ENCODE results near the gene PODXL. TPM values are rescaled to one million over a fixed set of nuclear protein-coding genes. Genes with fewer than 3 reads are reported as not detected.

The PODXL gene
- total and polyA plus RNA-seq, 10 of the 15 experiments (the other 5 are each of a cell fraction or from before 2014, with no cell fraction given) = 0.04 to 1.8 (median 0.38) TPM

DNA sequence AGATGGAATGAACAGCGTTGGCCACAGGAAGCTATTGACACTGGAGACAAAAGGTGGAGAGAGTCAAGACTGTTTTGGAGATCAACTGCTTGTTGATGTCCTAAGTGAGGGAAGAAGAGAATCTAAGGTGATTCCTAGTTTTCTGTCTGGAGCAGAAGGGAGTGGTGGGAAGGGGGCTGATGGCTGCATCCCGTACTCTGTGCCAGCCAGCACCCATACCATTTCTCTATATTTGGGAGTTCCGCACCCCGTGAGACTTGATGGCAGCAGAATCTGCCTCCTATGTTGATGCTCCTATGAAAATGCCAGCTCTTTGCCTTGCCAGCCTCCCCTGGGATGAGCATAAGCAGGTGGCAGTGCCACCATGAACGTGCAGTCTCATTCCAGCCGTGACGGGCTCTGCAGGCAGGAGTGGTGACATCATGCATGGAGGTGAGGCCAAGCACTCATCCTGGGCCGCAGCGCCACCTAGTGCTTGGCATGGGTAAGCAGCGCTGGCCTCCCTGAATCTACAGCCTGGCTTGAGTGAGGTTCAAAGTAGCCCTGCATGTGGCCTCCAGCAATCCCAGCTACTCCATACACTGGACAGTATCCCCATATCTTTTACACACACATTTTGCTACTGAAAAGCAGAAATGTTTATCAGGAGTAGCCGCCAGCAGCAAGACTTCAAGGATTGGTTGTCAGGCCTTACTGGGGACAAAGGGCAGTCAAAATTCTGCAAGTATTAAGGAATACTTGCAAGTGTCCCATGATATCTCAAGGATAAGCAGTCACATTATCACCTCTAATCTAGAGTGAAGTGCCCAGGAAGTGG is 43.0 kb downstream of the PODXL start:
- Histone ChIP-seq H3K27ac (ENCODE audit: control insufficient read depth, insufficient read depth) (no peak overlapping the region), H3K9ac (ENCODE audit: control insufficient read depth, insufficient read depth, low read length) (no peak overlapping the region), H3K36me3 (ENCODE audit: control insufficient read depth in 2 of 2, insufficient read depth in 2 of 2, low read length in 1 of 2) (no peaks in the 10 kb centered on the region), H3K9me3 (replicated peaks; ENCODE audit: control insufficient read depth, insufficient read depth, low read length) (no peaks in the 10 kb centered on the region), H3K27me3 (replicated peaks in 1 of 2; ENCODE audit: control insufficient read depth in 2 of 2, insufficient read depth in 2 of 2, low read length in 1 of 2) (no peaks in the 10 kb centered on the region), H2AFZ (ENCODE audit: control insufficient read depth, low read depth, low read length) (no peak overlapping the region), H3K4me3 (no peak overlapping the region), H3K4me2 (ENCODE audit: control insufficient read depth, insufficient read depth) (no peak overlapping the region), H4K20me1 (ENCODE audit: control insufficient read depth, insufficient read depth) (no peaks in the 10 kb centered on the region), H3K79me2 (ENCODE audit: control insufficient read depth, insufficient read depth, low read length) (no peaks in the 10 kb centered on the region), H3K4me1 (ENCODE audit: control insufficient read depth, insufficient read depth, low read length) (no peaks in the 10 kb centered on the region)
- no TSS peak for BruUV-seq (replicated peaks)
- SMC1A ChIA-PET (ENCODE audit: uncharacterized antibody, unreplicated experiment) = interaction anchor here (0.9 to 1.0 kb wide), 2 partner anchors 29 to 390 kb away, joined by 3 read pairs; no protein-coding TSS in a partner anchor
- POLR2A ChIA-PET = no interaction called here
- CTCF ChIA-PET = interaction anchor here (0.9 to 6.6 kb wide), 11 partner anchors 8 to 471 kb away, joined by 3 to 44 read pairs (median 4); no protein-coding TSS in a partner anchor
- FAIRE-seq = peak; percentile 93
- intact Hi-C loops (cut with micrococcal nuclease; ENCODE audit: unreplicated experiment) = no loop called here
- DNase-seq (ENCODE audit: low read depth, low spot score) = no peak
- RAD21 ChIA-PET (ENCODE audit: unreplicated experiment) = interaction anchor here (1.0 kb wide), 1 partner anchor 13 kb away, joined by 3 read pairs; no protein-coding TSS in a partner anchor
- peak; percentile 100 for ATAC-seq
- in situ Hi-C loops (cut with MboI) = loop anchor here (5.0 kb wide), 1 partner anchor 144 kb away; no protein-coding TSS in a partner anchor
- WGBS (ENCODE audit: insufficient coverage, insufficient replicate concordance, low lambda C conversion rate, missing lambda C conversion rate) = 35% methylated on average over 11 of the region's 11 CpGs
- TF ChIP-seq POLR2A (IDR thresholded peaks at IDR 0.05; ENCODE audit: low read depth, low read length) (no peak), PAX8 (IDR thresholded peaks at IDR 0.05) (no peak), ETV6 (conservative IDR thresholded peaks at IDR 0.05 in 1 of 2, IDR thresholded peaks at IDR 0.05 in 1 of 2; ENCODE audit: borderline replicate concordance in 1 of 2, low read depth in 1 of 2) (no peak), TCF12 (IDR thresholded peaks at IDR 0.05; ENCODE audit: low read depth, low read length) (no peak), MXI1 (IDR thresholded peaks at IDR 0.05; ENCODE audit: low read depth, low read length) (no peak), RCOR1 (conservative IDR thresholded peaks at IDR 0.05; ENCODE audit: low read depth, low read length) (no peak), TARDBP (IDR thresholded peaks at IDR 0.05; ENCODE audit: borderline replicate concordance) (no peak), ATF7 (IDR thresholded peaks at IDR 0.05; ENCODE audit: low read depth) (peak; percentile 94), TBL1XR1 (IDR thresholded peaks at IDR 0.05; ENCODE audit: low read depth, low read length) (no peak), SMARCA5 (IDR thresholded peaks at IDR 0.05) (peak; percentile 29; the same call in 1 of the 2 replicates), NFIC (IDR thresholded peaks at IDR 0.05; ENCODE audit: low read depth, low read length) (no peak), IRF4 (IDR thresholded peaks at IDR 0.05; ENCODE audit: low read depth, low read length) (0 out of 2 replicates have a peak, but pooled peaks have one; percentile 38), HDGF (IDR thresholded peaks at IDR 0.05) (no peak)
- TF ChIP-seq, protein P1, sequence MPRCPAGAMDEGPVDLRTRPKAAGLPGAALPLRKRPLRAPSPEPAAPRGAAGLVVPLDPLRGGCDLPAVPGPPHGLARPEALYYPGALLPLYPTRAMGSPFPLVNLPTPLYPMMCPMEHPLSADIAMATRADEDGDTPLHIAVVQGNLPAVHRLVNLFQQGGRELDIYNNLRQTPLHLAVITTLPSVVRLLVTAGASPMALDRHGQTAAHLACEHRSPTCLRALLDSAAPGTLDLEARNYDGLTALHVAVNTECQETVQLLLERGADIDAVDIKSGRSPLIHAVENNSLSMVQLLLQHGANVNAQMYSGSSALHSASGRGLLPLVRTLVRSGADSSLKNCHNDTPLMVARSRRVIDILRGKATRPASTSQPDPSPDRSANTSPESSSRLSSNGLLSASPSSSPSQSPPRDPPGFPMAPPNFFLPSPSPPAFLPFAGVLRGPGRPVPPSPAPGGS (IDR thresholded peaks at IDR 0.05; ENCODE audit: borderline replicate concordance, insufficient read depth, low read depth, low read length, poor library complexity, severe bottlenecking) = no peak
- TF ChIP-seq, protein P2, sequence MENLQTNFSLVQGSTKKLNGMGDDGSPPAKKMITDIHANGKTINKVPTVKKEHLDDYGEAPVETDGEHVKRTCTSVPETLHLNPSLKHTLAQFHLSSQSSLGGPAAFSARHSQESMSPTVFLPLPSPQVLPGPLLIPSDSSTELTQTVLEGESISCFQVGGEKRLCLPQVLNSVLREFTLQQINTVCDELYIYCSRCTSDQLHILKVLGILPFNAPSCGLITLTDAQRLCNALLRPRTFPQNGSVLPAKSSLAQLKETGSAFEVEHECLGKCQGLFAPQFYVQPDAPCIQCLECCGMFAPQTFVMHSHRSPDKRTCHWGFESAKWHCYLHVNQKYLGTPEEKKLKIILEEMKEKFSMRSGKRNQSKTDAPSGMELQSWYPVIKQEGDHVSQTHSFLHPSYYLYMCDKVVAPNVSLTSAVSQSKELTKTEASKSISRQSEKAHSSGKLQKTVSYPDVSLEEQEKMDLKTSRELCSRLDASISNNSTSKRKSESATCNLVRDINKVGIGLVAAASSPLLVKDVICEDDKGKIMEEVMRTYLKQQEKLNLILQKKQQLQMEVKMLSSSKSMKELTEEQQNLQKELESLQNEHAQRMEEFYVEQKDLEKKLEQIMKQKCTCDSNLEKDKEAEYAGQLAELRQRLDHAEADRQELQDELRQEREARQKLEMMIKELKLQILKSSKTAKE (IDR thresholded peaks at IDR 0.05; ENCODE audit: low read depth, poor library complexity, severe bottlenecking) = no peak
- TF ChIP-seq, protein P3, sequence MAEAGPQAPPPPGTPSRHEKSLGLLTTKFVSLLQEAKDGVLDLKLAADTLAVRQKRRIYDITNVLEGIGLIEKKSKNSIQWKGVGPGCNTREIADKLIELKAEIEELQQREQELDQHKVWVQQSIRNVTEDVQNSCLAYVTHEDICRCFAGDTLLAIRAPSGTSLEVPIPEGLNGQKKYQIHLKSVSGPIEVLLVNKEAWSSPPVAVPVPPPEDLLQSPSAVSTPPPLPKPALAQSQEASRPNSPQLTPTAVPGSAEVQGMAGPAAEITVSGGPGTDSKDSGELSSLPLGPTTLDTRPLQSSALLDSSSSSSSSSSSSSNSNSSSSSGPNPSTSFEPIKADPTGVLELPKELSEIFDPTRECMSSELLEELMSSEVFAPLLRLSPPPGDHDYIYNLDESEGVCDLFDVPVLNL (IDR thresholded peaks at IDR 0.05; ENCODE audit: low read depth, low read length) = no peak
- TF ChIP-seq, protein P4, sequence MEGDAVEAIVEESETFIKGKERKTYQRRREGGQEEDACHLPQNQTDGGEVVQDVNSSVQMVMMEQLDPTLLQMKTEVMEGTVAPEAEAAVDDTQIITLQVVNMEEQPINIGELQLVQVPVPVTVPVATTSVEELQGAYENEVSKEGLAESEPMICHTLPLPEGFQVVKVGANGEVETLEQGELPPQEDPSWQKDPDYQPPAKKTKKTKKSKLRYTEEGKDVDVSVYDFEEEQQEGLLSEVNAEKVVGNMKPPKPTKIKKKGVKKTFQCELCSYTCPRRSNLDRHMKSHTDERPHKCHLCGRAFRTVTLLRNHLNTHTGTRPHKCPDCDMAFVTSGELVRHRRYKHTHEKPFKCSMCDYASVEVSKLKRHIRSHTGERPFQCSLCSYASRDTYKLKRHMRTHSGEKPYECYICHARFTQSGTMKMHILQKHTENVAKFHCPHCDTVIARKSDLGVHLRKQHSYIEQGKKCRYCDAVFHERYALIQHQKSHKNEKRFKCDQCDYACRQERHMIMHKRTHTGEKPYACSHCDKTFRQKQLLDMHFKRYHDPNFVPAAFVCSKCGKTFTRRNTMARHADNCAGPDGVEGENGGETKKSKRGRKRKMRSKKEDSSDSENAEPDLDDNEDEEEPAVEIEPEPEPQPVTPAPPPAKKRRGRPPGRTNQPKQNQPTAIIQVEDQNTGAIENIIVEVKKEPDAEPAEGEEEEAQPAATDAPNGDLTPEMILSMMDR (IDR thresholded peaks at IDR 0.05 in 2 of 3, conservative IDR thresholded peaks at IDR 0.05 in 1 of 3; ENCODE audit: control insufficient read depth in 2 of 3, extremely low read depth in 1 of 3, insufficient read depth in 1 of 3, low read depth in 3 of 3, low read length in 3 of 3) = peak; percentile 93 to 97 (median 97); a peak in 5 of 6 replicates
